ES-I3 (cell line): ENCODE measurements around the gene POLR3A.
"Not testable (repeated sequence)": the region's sequence is repeated elsewhere in the genome, so short reads cannot be mapped to it uniquely, and the experiment has no call there.

Experiments used
- H3K36me3 ChIP-seq: 2 replicates; pipeline ENCODE4 v1.6.1; 2013; ENCODE audit warnings: mild to moderate bottlenecking, low read length, control low read depth, moderate library complexity; ENCODE audit not compliant: insufficient read depth
- H3K4me1 ChIP-seq: 2 replicates; pipeline ENCODE4 v1.6.1; 2013; ENCODE audit warnings: mild to moderate bottlenecking, control low read depth, low read length; ENCODE audit not compliant: insufficient read depth
- H3K9ac ChIP-seq: 2 replicates; pipeline ENCODE4 v1.6.1; 2013; ENCODE audit warnings: low read depth, mild to moderate bottlenecking, low read length, moderate library complexity
- H3K9me3 ChIP-seq: 2 replicates; pipeline ENCODE4 v1.6.1; 2013; ENCODE audit warnings: mild to moderate bottlenecking, low read length, moderate library complexity; ENCODE audit not compliant: control insufficient read depth, insufficient read depth

The POLR3A gene

DNA sequence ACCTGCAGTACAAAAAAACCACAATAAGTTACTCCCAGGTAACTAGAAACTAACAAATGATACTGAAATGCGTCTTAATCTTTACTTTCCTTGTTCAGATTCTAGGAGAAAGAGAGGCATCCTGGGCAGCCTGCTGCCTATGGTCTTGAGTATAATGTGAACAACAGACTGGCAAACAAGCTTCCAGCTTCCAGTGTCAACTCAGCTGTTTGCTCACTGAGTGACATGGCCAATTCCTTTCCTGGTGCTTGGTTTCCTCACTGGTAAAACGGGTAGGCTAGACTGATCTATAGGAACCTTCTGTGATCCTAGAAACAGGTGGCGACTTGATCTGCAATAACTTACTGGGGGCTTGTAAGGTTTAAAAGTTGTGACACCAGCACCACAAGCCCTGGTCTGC lies 10.1 kb downstream of the POLR3A start:
- Histone ChIP-seq H3K9ac (no peak overlapping the region), H3K9me3 (no peaks in the 10 kb centered on the region), H3K4me1 (no peaks in the 10 kb centered on the region), H3K36me3 (peaks cover 32% of the 10 kb centered on the region)

DNA sequence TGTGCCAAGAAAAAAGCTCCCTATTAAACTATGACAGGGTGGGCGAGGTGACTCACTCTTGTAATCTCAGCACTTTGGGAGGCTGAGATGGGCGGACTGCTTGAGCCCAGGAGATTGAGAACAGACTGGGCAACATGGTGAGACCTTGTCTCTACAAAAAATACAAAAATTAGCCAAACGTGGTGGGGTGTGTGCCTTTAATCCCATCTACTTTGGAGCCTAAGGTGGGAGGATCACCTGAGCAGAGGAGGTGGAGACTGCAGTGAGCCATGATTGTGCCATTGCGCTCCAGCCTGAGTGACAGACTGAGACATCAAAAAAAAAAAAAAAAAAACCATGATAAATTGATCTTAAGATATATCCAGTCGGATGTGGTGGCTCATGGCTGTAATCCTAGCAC lies 11.5 kb downstream of the POLR3A start:
- no peak overlapping the region for H3K9ac ChIP-seq
- no peaks in the 10 kb centered on the region for H3K9me3 ChIP-seq
- H3K36me3 ChIP-seq, result peaks cover 34% of the 10 kb centered on the region
- H3K4me1 ChIP-seq, result no peaks in the 10 kb centered on the region

DNA sequence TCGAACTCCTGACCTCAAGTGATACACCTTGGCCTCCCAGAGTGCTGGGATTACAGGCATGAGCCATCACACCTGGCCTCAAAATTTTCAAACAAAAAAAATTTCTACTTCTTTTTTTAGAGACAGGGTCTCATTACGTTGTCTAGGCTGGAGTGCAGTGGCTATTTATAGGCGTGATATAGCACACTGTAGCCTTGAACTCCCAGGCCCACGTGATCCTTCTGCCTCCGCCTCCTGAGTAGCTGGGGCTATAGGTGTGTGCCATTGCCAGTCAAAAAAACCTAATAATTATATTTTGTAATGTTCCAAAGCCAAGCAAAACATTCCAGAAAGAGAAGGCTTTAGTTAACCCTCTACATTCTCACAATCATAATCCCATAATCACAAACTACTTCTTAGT lies 13.8 kb downstream of the POLR3A start:
- H3K36me3 ChIP-seq, result peaks cover 35% of the 10 kb centered on the region

DNA sequence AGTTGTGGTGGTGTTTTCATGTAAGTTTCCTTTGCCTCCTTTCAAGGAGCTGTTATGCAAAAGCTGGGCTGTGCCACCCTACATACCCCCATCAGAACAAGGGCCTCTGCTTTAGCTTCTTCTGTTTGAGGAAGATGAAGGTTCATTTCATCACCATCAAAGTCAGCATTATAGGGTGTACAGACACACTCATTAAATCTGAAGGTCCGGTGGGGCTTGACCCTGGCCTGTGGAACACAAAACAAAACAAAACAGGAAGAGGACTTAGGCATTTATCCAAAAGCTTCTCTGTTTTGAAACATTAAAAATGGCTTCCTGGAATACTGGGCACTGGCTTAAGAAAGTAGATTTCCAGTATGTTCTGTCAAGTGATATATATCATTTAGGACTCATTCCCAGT lies 15.8 kb downstream of the POLR3A start:
- Histone ChIP-seq H3K9me3 (no peaks in the 10 kb centered on the region), H3K9ac (no peak overlapping the region), H3K36me3 (peaks cover 31% of the 10 kb centered on the region), H3K4me1 (no peaks in the 10 kb centered on the region)

More for the DNA sequence above, 13.8 kb downstream of the POLR3A start:
- H3K4me1 ChIP-seq, result no peaks in the 10 kb centered on the region
- H3K9ac ChIP-seq, result no peak overlapping the region
- H3K9me3 ChIP-seq, result no peaks in the 10 kb centered on the region

DNA sequence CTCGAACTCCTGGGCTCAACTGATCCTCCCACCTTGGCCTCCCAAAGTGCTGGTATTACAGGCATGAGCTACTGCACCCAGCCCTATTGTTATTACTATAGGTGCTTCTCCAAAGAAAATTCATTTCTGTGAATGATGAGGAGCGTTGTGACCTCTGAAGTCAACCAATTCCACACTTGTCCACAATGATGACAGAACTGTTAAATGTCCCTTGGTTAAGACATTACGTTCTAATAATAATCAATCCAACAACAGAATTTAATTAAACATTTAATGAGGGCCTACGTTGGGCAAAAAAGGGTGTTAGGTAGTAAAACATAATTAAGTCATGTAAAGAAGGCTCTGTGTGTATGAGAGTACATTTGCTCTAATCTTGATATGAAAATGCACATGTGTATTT lies 18.2 kb downstream of the POLR3A start:
- H3K4me1 ChIP-seq, result no peaks in the 10 kb centered on the region
- peaks cover 44% of the 10 kb centered on the region for H3K36me3 ChIP-seq

DNA sequence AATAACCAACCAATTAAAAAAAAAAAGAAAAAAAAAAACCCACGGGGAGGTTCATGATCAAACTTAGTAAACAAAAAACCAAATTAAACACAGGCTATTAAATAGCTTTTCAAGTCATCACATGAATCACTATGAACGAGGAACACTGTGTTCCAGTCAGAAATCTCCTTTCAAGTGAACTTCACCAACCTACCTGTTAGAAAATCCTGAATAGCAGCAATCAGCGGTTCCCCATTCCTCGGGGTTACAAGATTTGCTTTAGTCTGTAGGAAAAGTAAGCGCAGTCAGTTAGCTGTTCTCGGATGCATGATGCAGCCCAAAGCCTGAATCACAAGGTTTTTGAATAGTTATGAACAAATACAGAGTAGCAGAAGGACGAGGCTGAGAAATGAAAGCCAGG lies 19.0 kb downstream of the POLR3A start:
- Histone ChIP-seq H3K4me1 (no peaks in the 10 kb centered on the region), H3K36me3 (peaks cover 47% of the 10 kb centered on the region), H3K9ac (no peak overlapping the region), H3K9me3 (no peaks in the 10 kb centered on the region)

More for the DNA sequence above, 18.2 kb downstream of the POLR3A start:
- no peaks in the 10 kb centered on the region for H3K9me3 ChIP-seq
- no peak overlapping the region for H3K9ac ChIP-seq

DNA sequence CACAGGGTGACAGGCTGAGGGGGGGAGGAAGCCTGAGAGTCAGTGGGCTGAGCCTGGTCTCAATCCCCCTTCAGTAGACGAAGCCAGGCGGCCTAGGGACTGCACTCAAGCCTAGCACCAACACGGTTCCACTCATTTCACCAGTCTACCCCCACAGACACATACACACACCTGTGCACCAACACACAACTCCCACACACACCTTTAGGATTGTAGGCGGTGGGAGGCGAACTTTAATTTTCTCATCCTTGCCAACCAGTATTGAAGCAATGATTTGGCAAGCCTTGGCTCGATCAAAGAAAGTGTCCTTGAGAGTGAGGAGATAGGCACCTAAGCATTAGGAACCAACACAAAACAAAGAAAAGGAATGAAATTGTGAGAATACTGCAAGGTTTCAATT lies 19.7 kb downstream of the POLR3A start:
- H3K9me3 ChIP-seq, result no peaks in the 10 kb centered on the region
- H3K36me3 ChIP-seq, result peaks cover 54% of the 10 kb centered on the region
- H3K9ac ChIP-seq, result no peak overlapping the region
- H3K4me1 ChIP-seq, result no peaks in the 10 kb centered on the region

DNA sequence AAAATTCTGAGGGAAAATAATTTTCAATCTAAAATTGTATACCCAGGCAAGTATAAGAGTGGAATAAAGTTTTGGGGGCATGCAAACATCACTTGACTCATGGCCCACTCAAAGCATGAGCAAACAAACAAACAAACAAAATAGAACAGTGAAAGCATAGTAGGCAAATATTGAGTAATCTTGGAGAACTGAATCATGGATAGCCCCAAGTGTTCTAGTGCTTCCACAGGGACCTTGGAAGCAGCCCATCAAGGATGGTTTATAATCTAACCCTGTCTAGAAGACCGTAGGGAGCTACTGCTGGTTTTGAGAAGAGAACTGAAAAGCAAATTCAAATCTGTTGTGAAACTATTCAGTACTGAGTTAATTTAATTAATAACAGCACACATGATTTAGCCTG lies 22.1 kb downstream of the POLR3A start:
- Histone ChIP-seq H3K36me3 (peaks cover 53% of the 10 kb centered on the region), H3K4me1 (no peaks in the 10 kb centered on the region), H3K9ac (no peak overlapping the region), H3K9me3 (no peaks in the 10 kb centered on the region)

DNA sequence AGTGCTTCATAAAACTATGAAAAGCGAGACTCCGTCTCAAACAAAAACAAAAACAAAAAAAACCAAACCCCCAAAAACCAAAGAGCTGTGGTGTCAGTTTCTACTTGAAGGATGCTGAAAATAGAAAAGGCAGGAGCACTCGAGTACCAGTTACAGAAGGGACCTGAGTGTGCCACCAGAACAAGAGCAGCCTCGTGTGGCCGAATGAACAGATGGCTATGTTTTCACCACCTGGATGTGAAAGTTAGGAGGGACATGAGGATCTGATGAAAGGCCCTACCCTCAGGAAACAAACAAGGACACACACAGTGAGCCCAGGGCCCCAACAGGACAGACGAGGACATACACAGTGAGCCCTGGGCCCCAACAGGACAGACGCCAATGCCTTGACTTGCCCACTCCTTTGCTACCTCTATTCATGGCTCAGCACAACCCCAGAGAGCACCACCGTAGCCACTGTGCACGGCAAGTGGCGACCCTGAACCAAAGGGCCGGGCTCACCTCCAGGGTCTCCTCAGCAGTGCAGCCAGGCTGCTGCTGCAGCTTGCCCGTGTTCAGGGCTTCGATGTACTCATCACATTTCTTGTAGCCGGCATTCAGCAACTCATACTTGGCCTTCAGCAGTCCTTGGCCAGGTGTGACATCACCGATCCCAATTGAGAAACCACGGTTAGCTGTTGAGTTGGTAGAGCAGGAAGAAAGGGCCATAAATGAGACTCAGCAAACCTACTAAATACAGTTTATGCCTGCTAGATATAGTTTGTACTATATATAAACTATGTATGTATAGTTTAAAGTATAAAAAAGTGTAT lies 24.9 kb downstream of the POLR3A start:
- peaks cover 63% of the 10 kb centered on the region for H3K36me3 ChIP-seq
- no peaks in the 10 kb centered on the region for H3K4me1 ChIP-seq
- no peak overlapping the region for H3K9ac ChIP-seq
- H3K9me3 ChIP-seq, result no peaks in the 10 kb centered on the region

DNA sequence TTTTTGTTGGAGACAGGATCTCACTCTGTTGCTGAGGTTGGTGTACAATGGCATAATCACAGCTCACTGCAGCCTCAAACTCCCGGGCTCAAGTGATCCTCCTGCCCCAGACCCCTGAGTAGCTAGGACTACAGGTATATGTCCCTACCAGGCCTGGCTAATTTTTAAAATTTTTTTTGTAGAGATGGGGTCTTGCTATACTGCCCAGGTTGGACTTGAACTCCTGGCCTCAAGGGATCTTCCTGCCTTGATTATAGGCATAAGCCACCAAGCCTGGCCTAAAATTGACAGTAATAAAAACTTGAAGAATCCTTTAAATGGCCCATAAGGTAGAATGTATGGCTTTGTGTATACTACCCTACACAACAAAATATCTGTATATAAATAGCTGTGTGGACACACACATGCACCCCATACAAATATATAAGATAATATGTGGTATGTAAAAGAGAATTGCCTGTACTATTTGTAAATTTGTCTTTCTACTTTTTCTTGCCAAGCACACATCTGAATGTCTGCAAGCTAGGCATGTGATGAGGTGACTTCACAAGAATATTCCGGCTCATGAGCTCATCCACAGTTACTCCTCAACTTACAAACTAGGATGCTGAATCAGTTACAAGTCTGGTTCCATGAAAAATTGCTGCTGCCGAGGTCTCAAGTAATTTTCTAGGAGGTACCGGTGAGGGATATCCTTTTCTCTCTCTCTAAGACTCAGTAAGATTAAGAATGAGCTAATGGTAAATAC lies 26.6 kb downstream of the POLR3A start:
- peaks cover 60% of the 10 kb centered on the region for H3K36me3 ChIP-seq
- H3K9ac ChIP-seq, result no peak overlapping the region
- H3K4me1 ChIP-seq, result no peaks in the 10 kb centered on the region
- no peaks in the 10 kb centered on the region for H3K9me3 ChIP-seq

DNA sequence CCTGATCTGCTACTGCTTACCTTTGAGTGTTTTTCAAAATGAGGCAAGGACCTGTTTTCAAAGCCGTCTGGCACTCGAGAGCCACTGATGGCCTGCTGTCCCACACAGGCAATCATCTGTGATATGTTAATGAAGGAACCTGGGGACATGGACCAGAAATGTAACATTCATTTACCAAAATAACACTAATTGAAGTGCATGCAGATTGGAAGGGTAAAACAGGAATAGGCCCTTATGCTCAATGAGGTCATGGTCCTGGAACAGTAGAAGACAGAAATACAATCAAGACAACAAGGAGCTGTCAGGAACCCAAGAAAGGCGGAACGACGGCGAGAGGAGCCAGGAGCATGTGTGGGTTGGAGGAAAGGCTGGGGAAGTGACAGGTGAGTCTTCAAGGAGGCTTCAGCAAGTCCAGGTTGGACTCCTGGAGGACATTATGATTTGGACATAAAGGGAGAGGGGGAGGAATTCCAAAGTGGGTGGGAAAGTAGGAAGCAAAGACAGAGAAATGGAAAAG lies 28.3 kb downstream of the POLR3A start:
- Histone ChIP-seq H3K9me3 (no peaks in the 10 kb centered on the region), H3K9ac (no peak overlapping the region), H3K36me3 (peaks cover 51% of the 10 kb centered on the region), H3K4me1 (no peaks in the 10 kb centered on the region)

DNA sequence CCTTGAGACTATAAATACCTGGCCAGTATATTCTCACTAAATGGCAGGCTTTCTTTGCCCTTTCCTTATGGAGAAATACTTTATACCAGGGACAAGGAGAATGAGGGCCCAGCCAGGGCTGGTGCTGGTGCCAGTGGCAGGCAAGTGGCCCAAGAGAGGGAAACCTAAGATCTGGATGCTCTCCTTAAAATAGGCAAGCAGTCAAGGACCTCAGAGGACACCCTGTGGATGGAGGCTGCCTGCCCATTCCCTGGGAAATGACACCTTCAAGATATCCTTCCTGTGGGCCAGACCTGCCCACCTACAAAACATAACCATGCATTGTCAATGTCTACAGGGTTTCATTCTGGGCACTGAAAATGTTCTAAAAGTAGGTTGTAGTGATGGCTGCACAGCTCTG lies 29.1 kb downstream of the POLR3A start:
- Histone ChIP-seq H3K4me1 (no peaks in the 10 kb centered on the region), H3K9ac (no peak overlapping the region), H3K36me3 (peaks cover 47% of the 10 kb centered on the region), H3K9me3 (no peaks in the 10 kb centered on the region)

DNA sequence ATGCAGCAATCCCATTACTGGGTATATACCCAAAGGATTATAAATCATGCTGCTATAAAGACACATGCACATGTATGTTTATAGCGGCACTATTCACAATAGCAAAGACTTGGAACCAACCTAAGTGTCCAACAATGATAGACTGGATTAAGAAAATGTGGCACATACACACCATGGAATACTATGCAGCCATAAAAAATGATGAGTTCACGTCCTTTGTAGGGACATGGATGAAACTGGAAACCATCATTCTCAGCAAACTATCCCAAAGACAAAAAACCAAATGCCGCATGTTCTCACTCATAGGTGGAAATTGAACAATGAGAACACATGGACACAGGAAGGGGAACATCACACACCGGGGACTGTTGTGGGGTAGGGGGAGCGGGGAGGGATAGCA lies 30.5 kb downstream of the POLR3A start:
- H3K9me3 ChIP-seq, H3K4me1 ChIP-seq, H3K9ac ChIP-seq: not testable (repeated sequence)
- peaks cover 36% of the 10 kb centered on the region for H3K36me3 ChIP-seq

DNA sequence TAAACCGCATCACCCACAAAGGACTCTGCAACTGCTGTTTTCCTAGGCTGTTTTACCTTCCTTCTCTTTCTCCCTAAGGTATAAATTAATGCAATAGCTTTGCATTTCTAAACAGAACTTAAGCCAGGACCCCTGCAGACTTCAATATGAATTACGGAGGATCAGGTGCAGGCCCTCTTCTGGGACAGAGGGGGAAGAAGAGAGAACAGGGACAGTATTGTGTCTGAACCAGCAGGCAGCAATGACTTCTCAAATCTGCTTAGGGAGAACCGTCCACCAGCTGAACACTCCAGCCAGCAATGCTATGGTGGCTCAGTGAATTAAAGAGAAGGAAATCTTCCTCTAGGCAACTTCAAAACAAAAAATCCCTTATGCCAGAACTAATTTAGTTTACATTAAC lies 35.7 kb downstream of the POLR3A start:
- Histone ChIP-seq H3K9me3 (no peaks in the 10 kb centered on the region), H3K9ac (no peak overlapping the region), H3K36me3 (peaks cover 23% of the 10 kb centered on the region), H3K4me1 (no peaks in the 10 kb centered on the region)
